NCI-H1694 treated with DMSO at 0.1 percent for 48 hours (cell line): ENCODE results near the gene ATCAY.
A peak's percentile ranks its signal among the peaks of the same experiment; 100 is the strongest.
"Not testable (repeated sequence)": the region's sequence is repeated elsewhere in the genome, so short reads cannot be mapped to it uniquely, and the experiment has no call there.

Experiments used
- DNase-seq: peaks from one replicate; lab custom pipeline; 2025; lab: John Stamatoyannopoulos, UW

The ATCAY gene

GRCh38 chr19:3855320-3855719 lies 25.2 kb upstream of the ATCAY start:
- DNase-seq, result no peak

DNA sequence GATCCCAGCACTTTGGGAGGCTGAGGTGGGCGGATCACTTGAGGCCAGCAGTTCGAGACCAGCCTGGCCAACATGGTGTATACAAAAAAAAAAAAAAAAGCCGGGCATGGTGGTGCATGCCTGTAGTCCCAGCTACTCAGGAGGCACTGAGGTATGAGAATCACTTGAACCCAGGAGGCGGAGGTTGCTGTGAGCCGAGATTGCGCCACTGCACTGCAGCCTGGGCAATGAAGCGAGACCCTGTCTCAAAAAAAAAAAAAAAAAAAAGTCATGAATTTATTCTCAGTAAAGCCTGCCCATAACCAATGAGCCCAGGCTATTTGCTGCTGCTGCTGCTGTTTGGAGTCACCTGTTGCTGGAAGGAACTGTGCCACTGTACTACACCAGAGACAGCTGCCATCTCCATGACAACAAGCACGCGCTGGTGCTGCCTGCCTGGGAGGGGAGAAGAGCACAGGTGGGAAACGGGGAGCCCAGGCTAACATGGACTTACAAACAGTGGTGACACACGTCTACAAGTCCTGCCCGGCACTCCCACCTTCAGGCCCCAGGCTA lies 23.0 kb upstream of the ATCAY start:
- DNase-seq, result no peak

GRCh38 chr19:3860499-3860898 lies 20.0 kb upstream of the ATCAY start:
- DNase-seq, result no peak

DNA sequence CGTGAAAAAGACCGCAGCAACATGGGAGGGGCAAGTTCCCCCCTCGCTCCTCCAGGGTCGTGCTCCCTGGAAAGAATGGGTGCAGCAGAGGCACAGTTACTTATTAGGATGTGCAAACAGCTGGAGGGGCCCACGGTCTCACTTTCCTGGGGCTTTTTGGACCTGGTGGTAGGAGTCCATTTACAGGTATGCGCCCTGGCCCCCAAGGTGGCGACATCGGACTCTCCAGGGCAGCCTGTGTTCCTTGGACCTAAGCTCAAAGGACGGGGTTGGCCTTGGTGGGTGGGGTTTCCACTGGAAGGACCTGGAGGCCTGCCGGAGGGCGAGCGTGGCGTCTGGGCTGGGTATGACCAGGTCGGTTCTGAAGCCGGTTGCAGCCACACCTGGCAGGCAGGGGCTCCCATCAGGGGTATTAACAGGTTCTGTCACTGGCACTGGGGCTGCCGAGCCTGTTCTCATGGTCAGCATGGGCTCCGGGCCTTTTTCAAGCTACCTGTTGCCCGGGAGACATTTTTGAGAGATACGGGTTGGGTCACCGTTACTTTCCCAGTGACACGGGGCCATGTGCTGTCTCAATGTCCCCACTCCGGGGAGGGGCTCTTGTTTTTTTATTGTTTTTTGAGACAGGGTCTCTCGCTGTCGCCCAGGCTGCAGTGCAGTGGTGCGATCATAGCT lies 17.5 kb upstream of the ATCAY start:
- no peak for DNase-seq

GRCh38 chr19:3863648-3864047 lies 16.8 kb upstream of the ATCAY start:
- DNase-seq, result no peak

DNA sequence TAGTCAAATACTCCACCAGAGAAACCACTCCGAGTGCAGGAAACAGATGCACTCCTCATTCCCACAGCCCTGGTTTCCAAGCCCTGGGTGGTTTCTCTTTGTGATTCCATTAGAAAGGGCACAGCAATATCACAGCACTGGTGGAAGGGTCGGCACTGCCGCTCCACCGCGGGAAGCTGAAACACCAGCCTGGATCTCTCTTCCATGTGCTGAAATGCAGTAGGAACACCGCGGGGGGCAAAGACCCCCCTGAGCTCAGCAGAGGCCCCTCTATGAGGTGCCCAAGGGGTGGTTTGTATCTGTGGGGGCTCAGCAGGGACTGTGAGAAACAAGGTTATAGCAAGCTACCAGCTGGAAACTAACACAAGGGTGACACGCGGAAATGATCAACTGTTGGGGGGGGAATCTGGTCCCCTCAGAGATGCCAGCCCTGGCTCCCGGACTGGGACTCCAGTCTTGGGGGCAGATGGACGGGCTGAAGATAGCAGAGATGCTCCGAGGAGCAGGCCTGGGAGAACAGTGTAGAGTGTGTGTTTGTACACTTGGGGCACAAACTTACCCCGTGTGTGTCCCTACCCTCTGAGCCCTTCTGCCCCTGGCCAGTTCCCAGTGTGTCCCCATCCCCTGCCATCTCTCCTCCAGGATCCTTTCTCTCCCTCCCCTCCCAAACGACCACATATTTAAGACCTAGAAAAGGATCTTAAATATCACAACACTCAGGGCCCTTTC lies 13.4 kb upstream of the ATCAY start:
- DNase-seq, result no peak

- DNase-seq, result no peak
Measured at GRCh38 chr19:3867971-3868769, 12.3 kb upstream of the ATCAY start.

DNA sequence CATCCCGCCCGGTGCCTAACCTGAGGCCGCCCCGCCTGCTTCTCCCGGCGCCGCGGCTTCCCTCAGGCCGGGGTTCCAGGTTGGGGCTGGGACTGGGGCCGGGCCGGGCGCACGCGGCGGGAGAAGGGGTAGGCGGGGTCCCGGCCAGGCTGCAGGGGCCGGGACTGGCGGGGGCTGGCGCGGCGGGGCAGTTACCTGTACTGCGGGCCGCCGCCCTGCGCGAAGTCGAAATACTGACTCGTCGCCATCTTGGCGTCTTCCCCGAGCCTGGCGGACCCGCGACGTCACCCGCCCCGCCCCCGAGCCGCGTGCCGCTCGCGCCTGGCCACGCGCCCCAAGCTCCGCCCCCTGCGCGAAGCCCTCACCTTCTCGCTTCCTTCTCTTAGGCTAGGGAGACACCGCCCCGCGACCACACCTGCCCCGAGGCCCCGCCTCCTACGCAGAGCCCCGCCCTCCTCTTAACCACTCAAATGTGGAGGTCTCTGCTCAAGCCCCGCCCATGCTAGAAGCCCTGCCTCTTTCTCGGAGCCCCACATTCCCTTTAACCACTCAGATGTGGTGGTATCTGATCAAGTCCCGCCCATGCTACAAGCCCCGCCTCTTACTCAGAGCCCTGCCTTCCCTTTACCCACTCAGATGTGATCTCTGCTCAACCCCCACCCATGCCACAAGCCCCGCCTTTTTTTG lies 11.6 kb upstream of the ATCAY start, which contains the start of gene ZFR2:
Gene ZFR2 (minus strand): TSS at position 269 of the 687 bp plus-strand sequence. CDS start 21 bp downstream, at position 248.
- peak; percentile 5 for DNase-seq

DNA sequence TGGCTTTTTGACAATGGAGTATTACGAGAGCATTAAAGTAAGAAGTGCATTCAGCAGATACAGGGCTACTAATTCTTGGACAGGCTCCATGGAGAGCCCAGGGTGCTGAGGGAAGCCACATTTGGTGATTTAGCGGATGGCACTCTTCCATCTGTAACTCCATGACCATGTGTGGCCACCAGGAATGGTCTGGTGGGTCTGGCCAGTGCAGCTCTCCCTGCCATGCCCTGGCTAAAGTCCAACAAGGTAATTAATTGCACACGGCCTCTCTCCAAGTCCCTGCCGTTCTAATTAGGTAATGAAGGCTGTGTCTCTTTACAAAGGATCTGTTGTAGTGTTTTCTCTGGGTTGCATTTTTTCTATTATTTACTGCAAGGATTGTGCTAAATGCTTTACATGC lies 7.3 kb upstream of the ATCAY start:
- DNase-seq, result no peak

DNA sequence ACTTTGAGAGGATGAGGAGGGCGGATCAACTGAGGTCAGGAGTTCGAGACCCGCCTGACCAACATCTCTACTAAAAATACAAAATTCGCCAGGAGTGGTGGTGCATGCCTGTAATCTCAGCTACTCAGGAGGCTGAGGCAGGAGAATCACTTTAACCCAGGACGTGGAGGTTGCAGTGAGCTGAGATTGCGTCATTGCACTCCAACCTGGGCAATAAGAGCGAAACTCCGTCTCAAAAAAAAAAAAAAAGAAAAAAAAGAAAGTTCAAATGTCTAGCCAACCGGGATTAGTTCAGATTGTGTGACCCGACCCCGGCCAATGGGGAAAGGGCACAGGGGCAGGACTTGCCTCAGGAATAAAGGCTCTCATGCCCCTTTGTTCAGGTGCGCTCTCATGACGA lies 5.8 kb upstream of the ATCAY start:
- DNase-seq, result not testable (repeated sequence)

- no peak for DNase-seq
Measured at GRCh38 chr19:3879656-3880055, 829 bp upstream of the ATCAY start.

DNA sequence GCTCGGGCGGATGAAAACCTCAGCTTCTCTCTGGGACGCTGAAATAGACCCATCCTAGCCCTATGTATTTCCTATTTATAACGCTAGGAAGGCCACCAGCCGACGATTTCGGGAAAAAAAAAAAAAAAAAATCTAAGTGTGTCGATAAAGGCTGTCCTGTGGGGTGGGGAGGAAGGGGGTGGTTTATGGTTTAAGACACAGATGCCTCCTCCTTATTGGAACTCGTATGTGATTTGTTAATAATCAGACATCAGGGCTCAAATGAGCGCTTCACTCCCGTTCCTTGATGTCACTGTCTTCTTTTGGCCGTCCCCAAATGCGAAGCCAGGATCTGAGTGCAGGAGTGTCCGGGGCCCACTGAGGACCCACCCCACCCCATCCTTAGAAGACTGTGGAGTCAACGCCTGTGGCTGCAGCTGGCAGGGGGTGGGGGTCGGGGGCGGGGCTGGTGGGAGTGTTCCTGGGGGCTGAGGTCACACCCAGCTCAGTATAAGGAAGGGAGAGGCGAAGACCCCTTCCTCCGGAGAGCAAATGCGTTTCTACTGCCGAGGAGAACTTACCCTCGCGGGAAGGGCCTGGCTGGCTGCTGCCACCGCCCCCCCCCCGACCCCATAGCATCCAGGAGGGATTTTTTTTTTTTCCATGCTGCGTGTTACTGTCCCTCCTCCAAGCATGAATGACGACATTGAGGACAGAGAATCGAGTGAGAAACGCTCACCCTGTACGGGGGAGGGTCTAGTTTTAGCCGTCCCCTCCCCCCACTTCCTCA lies 971 bp downstream of the ATCAY start:
- no peak for DNase-seq

- no peak for DNase-seq
Measured at GRCh38 chr19:3882041-3882384, 1.5 kb downstream of the ATCAY start.

DNA sequence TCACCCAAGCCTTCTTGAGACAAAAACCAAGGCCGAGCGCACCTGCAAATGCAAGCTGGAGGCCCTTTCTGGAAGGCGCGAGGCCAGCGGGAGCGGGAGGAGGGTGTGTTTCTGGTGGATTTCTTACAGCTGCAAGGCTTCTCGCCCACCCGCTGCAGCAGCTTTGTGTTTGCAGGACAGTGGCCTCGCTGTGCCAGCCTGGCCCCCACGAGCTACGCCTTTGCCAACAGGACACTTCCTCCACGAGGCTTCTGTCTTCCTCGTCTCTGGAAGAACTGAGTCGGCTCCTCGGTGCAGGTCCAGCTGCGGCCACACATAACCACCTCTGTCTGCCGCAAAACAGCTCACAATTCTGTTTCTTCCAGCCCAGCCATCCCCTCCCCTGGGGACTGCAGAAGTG lies 10.1 kb downstream of the ATCAY start:
- no peak for DNase-seq

DNA sequence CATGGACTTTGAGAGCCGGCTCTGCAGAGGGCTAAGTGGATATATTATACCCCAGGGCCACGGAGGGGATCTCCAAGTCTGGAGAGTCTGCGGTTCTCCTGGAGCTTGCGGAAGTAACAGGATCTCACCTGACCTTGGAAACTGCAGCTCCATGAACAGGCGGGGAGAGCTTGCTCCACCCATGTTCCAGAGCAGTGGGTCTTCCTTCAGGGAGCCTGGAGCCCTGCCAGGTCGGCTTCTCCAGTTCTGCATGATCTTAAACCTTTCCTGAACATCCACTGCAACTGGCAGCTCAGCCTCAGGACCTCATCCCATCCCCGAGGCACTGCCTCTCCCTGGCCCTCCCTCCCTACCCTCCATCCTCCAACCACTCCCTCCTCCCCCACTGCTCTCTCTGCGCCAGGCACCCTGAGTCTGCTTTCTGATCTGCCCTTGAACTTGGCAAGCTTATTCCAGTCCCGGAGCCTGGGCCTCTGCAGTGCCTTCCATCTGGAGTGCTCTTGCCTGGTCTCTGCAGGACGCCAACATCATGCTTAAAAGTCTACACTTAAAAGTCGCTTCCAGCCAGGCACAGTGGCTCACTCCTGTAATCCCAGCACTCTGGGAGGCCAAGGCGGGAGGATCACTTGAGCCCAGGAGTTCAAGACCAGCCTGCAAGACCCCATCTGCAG lies 13.2 kb downstream of the ATCAY start:
- no peak for DNase-seq

- DNase-seq, result not testable (repeated sequence)
Measured at GRCh38 chr19:3894959-3895358, 14.5 kb downstream of the ATCAY start.

GRCh38 chr19:3895788-3896187 lies 15.3 kb downstream of the ATCAY start:
- no peak for DNase-seq

- no peak for DNase-seq
Measured at GRCh38 chr19:3897936-3898335, 17.5 kb downstream of the ATCAY start.

- DNase-seq, result no peak
Measured at GRCh38 chr19:3898426-3898825, 17.9 kb downstream of the ATCAY start.

DNA sequence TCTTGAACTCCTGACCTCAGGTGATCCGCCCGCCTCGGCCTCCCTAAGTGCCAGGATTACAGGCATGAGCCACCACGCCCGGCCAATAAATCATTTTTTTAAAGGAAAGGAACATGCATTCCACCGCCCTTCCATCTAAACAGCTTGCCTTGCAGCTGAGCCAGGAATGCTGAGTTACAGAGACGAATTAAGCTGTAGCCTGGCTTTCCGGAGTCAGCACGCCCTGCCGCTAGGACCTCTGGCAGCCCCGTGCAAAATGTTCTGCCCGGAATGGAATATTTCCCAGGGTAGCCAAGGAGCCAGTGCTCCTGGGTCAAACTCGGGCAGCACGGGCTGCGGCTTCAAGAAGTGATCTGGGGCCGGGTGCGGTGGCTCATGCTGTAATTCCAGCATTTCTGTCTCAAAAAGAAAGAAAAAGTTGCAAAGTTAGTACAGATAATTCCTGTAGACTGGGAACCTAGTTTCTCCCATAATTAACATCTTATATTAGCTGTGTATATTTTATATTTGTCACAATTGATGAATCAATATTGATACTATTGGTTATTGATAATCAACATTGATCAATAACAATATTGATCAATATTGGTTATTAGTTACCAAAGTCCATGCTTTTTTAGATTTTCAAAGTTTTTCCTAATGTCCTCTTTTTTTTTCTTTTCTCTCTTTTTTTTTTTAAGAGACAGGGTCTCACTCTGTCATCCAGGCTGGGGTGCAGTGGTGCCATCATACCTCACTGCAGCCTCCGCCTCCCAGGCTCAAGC lies 19.2 kb downstream of the ATCAY start:
- no peak for DNase-seq
